ENCODE measurements around the gene ANKRD34B. TPM values are rescaled to one million over a fixed set of nuclear protein-coding genes. Genes with fewer than 3 reads are reported as not detected.

The ANKRD34B gene
- total and polyA plus RNA-seq, 7 experiments from 2014 or later = 0.22 TPM; not detected in 6

- Mint-ChIP-seq H3K4me1 (no peaks in the 10 kb centered on the region), H3K4me3 (no peak overlapping the region), H3K36me3 (no peaks in the 10 kb centered on the region), H3K9me3 (peaks cover 0 to 6% (median 0%) of the 10 kb centered on the region in 11 donors), H3K27ac (no peak overlapping the region), H3K27me3 (peaks cover 12 to 45% (median 35%) of the 10 kb centered on the region in 5 donors)
- H3K36me3 ChIP-seq (ENCODE audit: control insufficient read depth in 2 of 3, insufficient read depth in 3 of 3, low read length in 3 of 3) = no peaks in the 10 kb centered on the region
- ChIA-PET CTCF (no interaction called here), POLR2A (no interaction called here)
- no peaks in the 10 kb centered on the region for H3K27me3 ChIP-seq (ENCODE audit: control insufficient read depth in 2 of 2, insufficient read depth in 2 of 2, low read length in 2 of 2)
- intact Hi-C loops (cut with micrococcal nuclease) = no loop called here
- H3K9me3 ChIP-seq (ENCODE audit: control insufficient read depth in 2 of 3, low read length in 3 of 3) = no peaks in the 10 kb centered on the region
- no peak overlapping the region for H3K27ac ChIP-seq (ENCODE audit: low read depth, low read length)
- no peak for DNase-seq
- no peak for ATAC-seq
- H3K4me3 ChIP-seq (ENCODE audit: low read length) = no peak overlapping the region
- no peaks in the 10 kb centered on the region for H3K4me1 ChIP-seq (ENCODE audit: control insufficient read depth in 2 of 2, insufficient read depth in 2 of 2, low read length in 2 of 2)
Observed at GRCh38 chr5:80559244-80559643, 10.8 kb downstream of the ANKRD34B start.

- no peaks in the 10 kb centered on the region for H3K4me1 ChIP-seq (ENCODE audit: control insufficient read depth in 2 of 2, insufficient read depth in 2 of 2, low read length in 2 of 2)
- DNase-seq (no peak), ATAC-seq (no peak)
- ChIA-PET POLR2A (no interaction called here), CTCF (no interaction called here)
- Mint-ChIP-seq H3K4me1 (no peaks in the 10 kb centered on the region), H3K9me3 (peaks cover 0 to 6% (median 0%) of the 10 kb centered on the region in 11 donors), H3K27ac (no peak overlapping the region), H3K27me3 (peaks cover 25 to 51% (median 42%) of the 10 kb centered on the region in 5 donors), H3K36me3 (peaks cover 0 to 4% (median 0%) of the 10 kb centered on the region in 5 donors), H3K4me3 (no peak overlapping the region)
- H3K9me3 ChIP-seq (ENCODE audit: control insufficient read depth in 2 of 3, low read length in 3 of 3) = no peaks in the 10 kb centered on the region
- no peak overlapping the region for H3K4me3 ChIP-seq (ENCODE audit: low read length)
- H3K36me3 ChIP-seq (ENCODE audit: control insufficient read depth in 2 of 3, insufficient read depth in 3 of 3, low read length in 3 of 3) = no peaks in the 10 kb centered on the region
- H3K27ac ChIP-seq (ENCODE audit: low read depth, low read length) = no peak overlapping the region
- no peaks in the 10 kb centered on the region for H3K27me3 ChIP-seq (ENCODE audit: control insufficient read depth in 2 of 2, insufficient read depth in 2 of 2, low read length in 2 of 2)
- intact Hi-C loops (cut with micrococcal nuclease) = no loop called here
Observed at GRCh38 chr5:80555099-80555498, 15.0 kb downstream of the ANKRD34B start.

- intact Hi-C loops (cut with micrococcal nuclease) = no loop called here
- H3K4me3 ChIP-seq (ENCODE audit: low read length) = no peak overlapping the region
- CTCF ChIA-PET = no interaction called here
Observed at GRCh38 chr5:80554646-80555045, 15.4 kb downstream of the ANKRD34B start.

GRCh38 chr5:80541392-80541791 lies 28.7 kb downstream of the ANKRD34B start:
- DNase-seq (no peak), ATAC-seq (no peak)
- ChIA-PET POLR2A (no interaction called here), CTCF (no interaction called here)
- H3K4me1 Mint-ChIP-seq = peaks cover 0 to 5% (median 0%) of the 10 kb centered on the region in 7 donors
- peaks cover 0 to 4% (median 0%) of the 10 kb centered on the region in 5 donors for H3K36me3 Mint-ChIP-seq
- no peaks in the 10 kb centered on the region for H3K9me3 ChIP-seq (ENCODE audit: control insufficient read depth in 2 of 3, low read length in 3 of 3)
- H3K36me3 ChIP-seq (ENCODE audit: control insufficient read depth in 2 of 3, insufficient read depth in 3 of 3, low read length in 3 of 3) = no peaks in the 10 kb centered on the region
- peaks cover 0 to 4% (median 0%) of the 10 kb centered on the region in 5 donors for H3K27me3 Mint-ChIP-seq
- H3K27me3 ChIP-seq (ENCODE audit: control insufficient read depth in 2 of 2, insufficient read depth in 2 of 2, low read length in 2 of 2) = no peaks in the 10 kb centered on the region
- H3K9me3 Mint-ChIP-seq = peaks cover 0 to 10% (median 2%) of the 10 kb centered on the region in 11 donors
- no peak overlapping the region for H3K27ac ChIP-seq (ENCODE audit: low read depth, low read length)
- intact Hi-C loops (cut with micrococcal nuclease) = no loop called here
- H3K4me3 ChIP-seq (ENCODE audit: low read length) = no peak overlapping the region
- H3K4me1 ChIP-seq (ENCODE audit: control insufficient read depth in 2 of 2, insufficient read depth in 2 of 2, low read length in 2 of 2) = no peaks in the 10 kb centered on the region
- no peak overlapping the region for H3K4me3 Mint-ChIP-seq
- no peak overlapping the region for H3K27ac Mint-ChIP-seq

More at GRCh38 chr5:80554646-80555045, 15.4 kb downstream of the ANKRD34B start:
- Histone ChIP-seq H3K4me1 (ENCODE audit: control insufficient read depth in 2 of 2, insufficient read depth in 2 of 2, low read length in 2 of 2) (no peaks in the 10 kb centered on the region), H3K36me3 (ENCODE audit: control insufficient read depth in 2 of 3, insufficient read depth in 3 of 3, low read length in 3 of 3) (no peaks in the 10 kb centered on the region), H3K27ac (ENCODE audit: low read depth, low read length) (no peak overlapping the region), H3K27me3 (ENCODE audit: control insufficient read depth in 2 of 2, insufficient read depth in 2 of 2, low read length in 2 of 2) (no peaks in the 10 kb centered on the region), H3K9me3 (ENCODE audit: control insufficient read depth in 2 of 3, low read length in 3 of 3) (no peaks in the 10 kb centered on the region)
- no peak for DNase-seq
- Mint-ChIP-seq H3K4me3 (no peak overlapping the region), H3K27me3 (peaks cover 25 to 50% (median 45%) of the 10 kb centered on the region in 5 donors), H3K9me3 (peaks cover 0 to 6% (median 0%) of the 10 kb centered on the region in 11 donors), H3K4me1 (no peaks in the 10 kb centered on the region), H3K36me3 (peaks cover 0 to 4% (median 0%) of the 10 kb centered on the region in 5 donors), H3K27ac (no peak overlapping the region)
- POLR2A ChIA-PET = no interaction called here
- ATAC-seq = no peak

- no peak overlapping the region for H3K4me3 Mint-ChIP-seq
- ATAC-seq (no peak), DNase-seq (no peak)
- peaks cover 0 to 4% (median 0%) of the 10 kb centered on the region in 5 donors for H3K36me3 Mint-ChIP-seq
- H3K27me3 Mint-ChIP-seq = peaks cover 0 to 4% (median 0%) of the 10 kb centered on the region in 5 donors
- intact Hi-C loops (cut with micrococcal nuclease) = no loop called here
- Histone ChIP-seq H3K9me3 (ENCODE audit: control insufficient read depth in 2 of 3, low read length in 3 of 3) (no peaks in the 10 kb centered on the region), H3K27me3 (ENCODE audit: control insufficient read depth in 2 of 2, insufficient read depth in 2 of 2, low read length in 2 of 2) (no peaks in the 10 kb centered on the region), H3K4me1 (ENCODE audit: control insufficient read depth in 2 of 2, insufficient read depth in 2 of 2, low read length in 2 of 2) (no peaks in the 10 kb centered on the region), H3K27ac (ENCODE audit: low read depth, low read length) (no peak overlapping the region), H3K4me3 (ENCODE audit: low read length) (no peak overlapping the region), H3K36me3 (ENCODE audit: control insufficient read depth in 2 of 3, insufficient read depth in 3 of 3, low read length in 3 of 3) (no peaks in the 10 kb centered on the region)
- H3K27ac Mint-ChIP-seq = no peak overlapping the region
- CTCF ChIA-PET = no interaction called here
- H3K9me3 Mint-ChIP-seq = peaks cover 0 to 13% (median 2%) of the 10 kb centered on the region in 11 donors
- H3K4me1 Mint-ChIP-seq = peaks cover 0 to 5% (median 0%) of the 10 kb centered on the region in 7 donors
- POLR2A ChIA-PET = no interaction called here
Observed at GRCh38 chr5:80540691-80541090, 29.4 kb downstream of the ANKRD34B start.

GRCh38 chr5:80516826-80517225 lies 53.3 kb downstream of the ANKRD34B start:
- Mint-ChIP-seq H3K36me3 (peaks cover 0 to 4% (median 0%) of the 10 kb centered on the region in 5 donors), H3K27ac (no peak overlapping the region), H3K9me3 (no peaks in the 10 kb centered on the region), H3K4me1 (no peaks in the 10 kb centered on the region), H3K27me3 (no peaks in the 10 kb centered on the region), H3K4me3 (no peak overlapping the region)
- POLR2A ChIA-PET = no interaction called here
- CTCF ChIA-PET = no interaction called here
- H3K4me1 ChIP-seq (ENCODE audit: control insufficient read depth in 2 of 2, insufficient read depth in 2 of 2, low read length in 2 of 2) = no peaks in the 10 kb centered on the region
- no peaks in the 10 kb centered on the region for H3K9me3 ChIP-seq (ENCODE audit: control insufficient read depth in 2 of 3, low read length in 3 of 3)
- no peaks in the 10 kb centered on the region for H3K27me3 ChIP-seq (ENCODE audit: control insufficient read depth in 2 of 2, insufficient read depth in 2 of 2, low read length in 2 of 2)
- no peak for ATAC-seq
- H3K36me3 ChIP-seq (ENCODE audit: control insufficient read depth in 2 of 3, insufficient read depth in 3 of 3, low read length in 3 of 3) = no peaks in the 10 kb centered on the region
- intact Hi-C loops (cut with micrococcal nuclease) = no loop called here
- peak in 1 of 9 donors; percentile 26 for DNase-seq
- no peak overlapping the region for H3K4me3 ChIP-seq (ENCODE audit: low read length)
- no peak overlapping the region for H3K27ac ChIP-seq (ENCODE audit: low read depth, low read length)

- H3K4me1 Mint-ChIP-seq = peaks cover 0 to 3% (median 0%) of the 10 kb centered on the region in 7 donors
- ATAC-seq = no peak
- no peaks in the 10 kb centered on the region for H3K27me3 ChIP-seq (ENCODE audit: control insufficient read depth in 2 of 2, insufficient read depth in 2 of 2, low read length in 2 of 2)
- no peak overlapping the region for H3K4me3 ChIP-seq (ENCODE audit: low read length)
- POLR2A ChIA-PET = no interaction called here
- CTCF ChIA-PET = no interaction called here
- no peak overlapping the region for H3K27ac Mint-ChIP-seq
- H3K36me3 ChIP-seq (ENCODE audit: control insufficient read depth in 2 of 3, insufficient read depth in 3 of 3, low read length in 3 of 3) = no peaks in the 10 kb centered on the region
- peaks cover 0 to 2% (median 0%) of the 10 kb centered on the region in 5 donors for H3K27me3 Mint-ChIP-seq
- intact Hi-C loops (cut with micrococcal nuclease) = no loop called here
- H3K9me3 Mint-ChIP-seq = peaks cover 0 to 1% (median 0%) of the 10 kb centered on the region in 11 donors
- H3K4me3 Mint-ChIP-seq = no peak overlapping the region
- no peak overlapping the region for H3K27ac ChIP-seq (ENCODE audit: low read depth, low read length)
- H3K9me3 ChIP-seq (ENCODE audit: control insufficient read depth in 2 of 3, low read length in 3 of 3) = no peaks in the 10 kb centered on the region
- no peak for DNase-seq
- no peaks in the 10 kb centered on the region for H3K4me1 ChIP-seq (ENCODE audit: control insufficient read depth in 2 of 2, insufficient read depth in 2 of 2, low read length in 2 of 2)
- H3K36me3 Mint-ChIP-seq = peaks cover 0 to 12% (median 0%) of the 10 kb centered on the region in 5 donors
Observed at GRCh38 chr5:80509362-80509761, 60.7 kb downstream of the ANKRD34B start.
